Ovary (tissue), 3 donors: ENCODE data around the gene RBM20.
A peak's percentile ranks its signal among the peaks of the same experiment; 100 is the strongest.

Experiments used
- EP300 ChIP-seq: sonication (generic); formaldehyde crosslinking; IDR thresholded peaks from one replicate; pipeline ENCODE4 v1.6.1; 2017; ENCODE audit warnings: antibody characterized with exemption
- POLR2A ChIP-seq: fragments of 450-650 bp; IDR thresholded peaks from one replicate; pipeline ENCODE4 v1.6.1; 2017; ENCODE audit warnings: antibody characterized with exemption, mild to moderate bottlenecking, moderate library complexity
- TF ChIP-seq, protein P1 (sequence below), 3 donors: fragments of 450-650 bp in 2 of 3; fragments of 200-600 bp in 1 of 3; IDR thresholded peaks; one replicate each; pipeline versions ENCODE4 v1.5.1 to v1.8.0; 2016 to 2022; ENCODE audit warnings: antibody characterized with exemption in 3 of 3, mild to moderate bottlenecking in 1 of 3
- donor health status: DM: no; HTN: no; CAD: no.

DNA sequence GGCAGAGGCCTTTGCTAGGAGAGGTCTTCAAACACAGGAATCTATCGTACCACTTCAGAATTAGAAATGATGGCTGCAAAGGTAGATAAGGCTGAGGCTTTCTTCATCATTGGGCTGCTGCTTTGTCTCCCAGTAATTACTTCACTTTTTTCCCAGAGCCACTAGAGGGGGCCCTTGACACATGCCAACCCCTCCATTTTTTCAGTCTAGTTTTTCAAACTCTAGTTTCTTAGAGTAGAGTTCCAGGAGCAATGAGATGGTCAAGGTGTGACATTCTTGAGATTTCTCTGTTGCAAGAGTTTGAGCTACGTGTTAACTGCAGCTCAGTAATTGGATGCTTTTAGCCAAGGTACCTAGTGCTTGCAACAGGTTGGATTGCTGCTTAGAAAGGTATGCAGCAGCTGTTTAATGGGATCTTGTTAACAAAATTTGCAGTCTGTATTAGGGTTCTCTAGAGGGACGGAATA is 33.8 kb upstream of the RBM20 start:
- TF ChIP-seq, protein P1, sequence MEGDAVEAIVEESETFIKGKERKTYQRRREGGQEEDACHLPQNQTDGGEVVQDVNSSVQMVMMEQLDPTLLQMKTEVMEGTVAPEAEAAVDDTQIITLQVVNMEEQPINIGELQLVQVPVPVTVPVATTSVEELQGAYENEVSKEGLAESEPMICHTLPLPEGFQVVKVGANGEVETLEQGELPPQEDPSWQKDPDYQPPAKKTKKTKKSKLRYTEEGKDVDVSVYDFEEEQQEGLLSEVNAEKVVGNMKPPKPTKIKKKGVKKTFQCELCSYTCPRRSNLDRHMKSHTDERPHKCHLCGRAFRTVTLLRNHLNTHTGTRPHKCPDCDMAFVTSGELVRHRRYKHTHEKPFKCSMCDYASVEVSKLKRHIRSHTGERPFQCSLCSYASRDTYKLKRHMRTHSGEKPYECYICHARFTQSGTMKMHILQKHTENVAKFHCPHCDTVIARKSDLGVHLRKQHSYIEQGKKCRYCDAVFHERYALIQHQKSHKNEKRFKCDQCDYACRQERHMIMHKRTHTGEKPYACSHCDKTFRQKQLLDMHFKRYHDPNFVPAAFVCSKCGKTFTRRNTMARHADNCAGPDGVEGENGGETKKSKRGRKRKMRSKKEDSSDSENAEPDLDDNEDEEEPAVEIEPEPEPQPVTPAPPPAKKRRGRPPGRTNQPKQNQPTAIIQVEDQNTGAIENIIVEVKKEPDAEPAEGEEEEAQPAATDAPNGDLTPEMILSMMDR (IDR thresholded peaks at IDR 0.05) = peak in 2 of 3 donors; percentile 10 to 54
- TF ChIP-seq EP300 = no peak
- no peak for TF ChIP-seq POLR2A
